NCI-H510A (cell line): ENCODE results near the gene CHID1.

Experiments used
- DNase-seq: peaks from one replicate; lab custom pipeline; 2025; lab: John Stamatoyannopoulos, UW

CHID1 gene

DNA sequence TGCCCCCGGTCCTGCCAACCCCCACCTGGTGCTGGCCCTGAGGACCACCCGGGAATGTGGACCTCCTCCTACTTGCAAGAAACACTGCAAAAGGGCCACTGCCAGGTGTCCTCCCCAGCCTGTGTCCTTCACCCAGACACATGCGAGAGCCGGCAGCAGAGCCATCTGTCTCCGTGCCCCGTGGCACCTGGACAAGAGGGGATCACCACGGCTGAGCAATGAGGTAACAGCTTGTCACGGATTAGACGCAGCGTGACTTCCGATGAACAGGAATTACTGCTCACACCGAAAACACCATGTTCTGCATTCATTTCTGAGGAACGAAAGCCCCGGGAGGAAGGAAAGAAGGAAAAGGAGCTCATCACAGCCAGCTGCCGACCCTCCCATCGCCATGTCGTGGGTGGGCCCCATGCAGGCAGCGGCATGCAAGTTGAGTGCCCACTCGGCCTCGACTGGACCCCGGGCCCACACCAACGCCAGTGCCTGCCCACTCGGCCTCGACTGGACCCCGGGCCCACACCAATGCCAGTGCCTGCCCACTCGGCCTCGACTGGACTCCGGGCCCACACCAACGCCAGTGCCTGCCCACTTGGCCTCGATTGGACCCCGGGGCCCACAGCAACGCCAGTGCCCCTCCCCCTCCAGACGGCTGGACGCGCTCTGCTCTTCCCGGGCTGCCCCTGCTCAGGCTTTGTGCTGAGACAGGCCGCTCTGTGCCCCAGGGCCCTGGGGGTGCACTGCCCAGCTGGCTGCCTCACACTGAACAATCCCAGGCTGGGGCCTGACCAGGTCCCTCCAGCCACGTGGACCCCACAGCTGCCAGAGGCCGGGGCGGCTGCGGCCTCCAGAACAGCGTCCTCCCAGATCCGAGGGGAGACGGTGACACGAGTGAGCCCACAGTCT is 22.0 kb downstream of the CHID1 start:
- DNase-seq: no peak

DNA sequence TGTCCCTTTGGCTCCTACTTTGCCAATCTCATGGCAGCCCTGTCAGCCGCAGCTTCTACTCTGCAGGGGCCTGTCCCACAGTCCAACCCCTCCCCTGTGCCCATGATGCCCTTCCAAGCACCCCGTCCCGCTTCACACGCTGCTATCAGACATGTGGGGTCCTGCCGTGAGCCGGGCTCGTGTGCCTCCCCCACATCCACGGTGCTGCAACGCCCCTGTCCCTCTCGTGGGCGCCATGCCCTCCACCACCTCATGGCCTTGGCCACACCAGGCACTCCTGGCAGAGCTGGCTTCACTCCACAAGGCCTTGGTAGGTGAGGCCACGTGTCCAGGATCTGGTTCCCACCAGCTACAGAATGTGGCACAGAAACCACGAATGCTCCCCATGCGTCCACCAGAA is 23.0 kb downstream of the CHID1 start:
- DNase-seq: no peak

DNA sequence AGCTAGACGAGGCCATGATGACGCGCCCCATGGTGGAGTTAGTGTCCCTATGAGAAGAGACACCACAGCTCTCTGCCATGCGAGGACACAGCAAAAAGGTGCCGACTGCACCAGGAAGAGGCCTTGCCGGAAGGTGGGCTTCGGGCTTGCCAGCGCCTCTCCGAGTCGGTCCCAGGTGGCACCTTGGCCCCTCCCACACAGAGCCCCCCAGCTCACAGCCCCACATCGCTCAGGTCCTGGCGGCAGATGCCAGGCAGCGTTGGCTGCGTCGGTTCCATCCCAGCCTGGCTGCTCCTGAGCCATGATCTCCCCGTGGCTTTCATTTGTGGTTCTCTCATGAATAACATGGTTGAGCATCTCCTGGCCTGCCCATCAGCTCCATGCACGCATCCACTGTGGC is 24.0 kb downstream of the CHID1 start:
- DNase-seq: no peak

DNA sequence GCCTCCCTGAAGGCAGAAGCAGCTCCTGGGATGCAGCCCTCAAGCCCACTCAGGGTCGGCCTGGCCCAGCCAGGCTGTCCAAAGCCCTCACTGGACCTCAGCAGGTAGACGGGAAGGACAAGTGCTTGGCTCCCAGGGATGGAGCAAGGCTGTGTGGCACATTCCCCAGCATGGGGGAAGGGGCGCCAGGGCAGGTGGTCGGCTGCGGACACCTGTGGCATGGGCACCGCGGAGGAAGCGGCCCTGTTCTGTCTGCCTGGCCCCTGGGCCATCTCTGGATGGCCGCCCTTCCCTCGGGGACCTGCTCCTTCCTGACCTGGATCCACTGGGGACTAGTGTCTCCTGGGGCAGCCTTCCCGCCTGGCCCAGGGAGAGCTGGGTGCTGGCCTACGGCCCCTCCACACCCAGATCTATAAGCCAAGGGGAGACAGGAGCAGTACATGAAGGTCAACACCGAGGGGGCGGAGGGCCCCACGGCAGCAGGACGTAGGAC is 26.0 kb downstream of the CHID1 start:
- DNase-seq: no peak

DNA sequence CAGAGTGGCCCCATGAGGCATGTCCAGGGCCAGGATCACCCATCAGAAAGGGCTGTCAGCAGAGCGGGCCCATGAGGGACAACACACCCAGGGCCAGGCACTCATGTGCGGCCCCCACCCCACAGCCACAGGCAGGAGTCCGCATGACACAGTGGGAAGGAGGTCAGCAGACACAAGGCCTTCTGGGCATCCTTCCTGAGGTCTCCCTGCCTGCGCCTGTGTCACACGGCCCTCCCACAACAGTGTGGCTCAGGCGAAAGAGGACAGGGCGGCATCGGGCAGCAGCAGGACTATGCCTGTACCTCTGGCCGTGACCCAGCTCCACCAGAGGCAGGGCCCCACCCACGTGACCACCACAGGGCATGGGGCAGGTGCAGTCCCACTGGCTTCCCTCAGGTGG is 27.1 kb downstream of the CHID1 start:
- no peak for DNase-seq

DNA sequence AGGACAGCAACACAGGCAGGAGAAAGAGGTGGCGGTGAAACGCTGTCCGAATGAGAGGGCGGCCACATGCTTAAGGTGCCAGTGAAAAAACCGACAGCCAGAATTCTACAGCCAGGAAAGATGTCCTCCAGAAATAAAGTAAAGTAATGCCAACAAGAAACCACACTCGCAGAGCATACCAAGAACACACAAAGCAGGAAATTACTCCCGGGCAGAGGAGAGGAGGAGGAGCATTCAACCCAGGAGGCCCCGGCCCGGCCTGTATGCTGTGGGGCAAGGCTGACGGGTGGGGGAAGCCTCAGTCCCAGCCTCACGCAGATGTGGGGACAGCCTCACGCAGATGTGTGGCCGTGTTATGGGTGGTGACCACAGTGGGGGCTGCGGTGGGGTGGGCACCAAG is 28.0 kb downstream of the CHID1 start:
- DNase-seq: no peak

DNA sequence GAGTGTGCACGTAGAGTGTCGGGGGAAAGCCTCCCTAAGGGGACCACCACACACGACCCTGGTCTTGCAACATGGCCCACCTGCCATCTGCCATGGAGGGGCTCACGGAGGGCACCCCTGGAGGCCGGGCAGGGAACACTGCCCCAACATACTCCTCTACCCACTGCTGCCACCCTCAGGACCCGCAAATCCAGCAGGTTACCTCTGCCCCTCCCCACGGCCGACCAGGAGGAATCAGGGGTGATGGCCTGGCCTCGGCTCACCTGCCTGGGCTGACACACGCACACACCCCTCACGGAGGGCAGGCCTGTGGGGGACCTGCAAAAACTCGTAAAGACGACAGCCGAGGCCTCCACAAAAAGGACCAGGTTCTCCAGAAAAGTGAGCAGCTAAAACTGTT is 30.2 kb downstream of the CHID1 start:
- no peak for DNase-seq

DNA sequence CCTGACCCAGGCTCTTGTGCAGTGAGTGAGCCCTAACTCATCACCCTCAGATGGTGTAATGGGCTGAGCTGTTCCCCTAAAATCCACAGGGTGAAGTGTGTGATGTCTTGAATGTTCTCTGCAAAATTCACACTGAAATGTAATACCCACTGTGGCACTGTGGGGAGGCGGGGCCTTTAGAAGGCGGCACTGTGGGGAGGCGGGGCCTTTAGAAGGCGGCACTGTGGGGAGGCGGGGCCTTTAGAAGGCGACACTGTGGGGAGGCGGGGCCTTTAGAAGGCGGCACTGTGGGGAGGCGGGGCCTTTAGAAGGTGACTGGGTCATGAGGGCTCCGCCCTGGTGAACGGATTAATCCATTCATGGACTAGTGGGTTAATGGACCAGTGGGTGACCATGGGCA is 33.0 kb downstream of the CHID1 start:
- DNase-seq: no peak

DNA sequence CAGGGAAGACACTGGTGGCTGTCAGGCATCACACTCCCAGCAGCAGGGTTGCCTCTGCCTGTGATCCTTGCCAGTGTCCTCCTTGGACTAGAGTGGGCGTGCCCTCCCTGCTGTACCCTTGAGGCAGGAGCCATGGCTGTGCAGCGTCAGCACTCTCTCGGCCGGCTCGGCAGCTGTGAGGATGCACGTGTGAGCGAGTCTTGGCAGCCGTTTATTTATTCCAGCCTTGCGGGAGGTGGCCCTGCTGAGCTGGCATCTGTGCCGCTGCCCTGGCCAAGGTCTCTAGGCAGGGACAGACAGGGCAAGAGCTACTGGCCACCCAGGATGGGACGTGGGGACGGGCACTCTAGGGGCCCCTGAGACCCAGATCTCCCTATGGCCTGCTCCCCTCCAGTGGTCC is 34.1 kb downstream of the CHID1 start:
- DNase-seq: no peak

DNA sequence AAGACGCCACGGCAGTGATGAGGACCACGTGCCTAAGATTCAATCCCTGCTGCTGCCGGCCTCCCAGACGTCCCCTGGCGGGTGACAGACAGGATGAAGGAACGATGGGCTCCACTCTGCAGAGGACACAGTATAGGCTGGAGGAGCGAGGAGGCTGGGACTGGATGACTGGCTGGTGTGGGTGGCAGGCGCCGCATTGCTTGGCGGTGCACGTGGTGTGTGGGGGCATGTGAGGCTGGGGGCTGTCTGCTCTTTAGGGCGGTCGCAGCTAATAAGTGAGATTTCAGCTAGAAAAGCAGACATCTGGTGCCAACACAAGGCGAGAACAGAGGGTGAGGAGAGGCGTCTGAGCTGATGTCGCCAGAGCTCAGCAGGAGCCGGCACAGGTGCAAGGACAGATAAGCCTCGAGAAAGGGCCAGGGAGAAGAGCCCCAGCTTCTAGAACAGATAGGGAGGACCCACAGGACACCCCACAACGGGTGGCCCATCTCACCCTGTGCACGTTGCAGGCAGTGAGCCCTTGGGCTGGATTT is 34.8 kb downstream of the CHID1 start:
- no peak for DNase-seq

DNA sequence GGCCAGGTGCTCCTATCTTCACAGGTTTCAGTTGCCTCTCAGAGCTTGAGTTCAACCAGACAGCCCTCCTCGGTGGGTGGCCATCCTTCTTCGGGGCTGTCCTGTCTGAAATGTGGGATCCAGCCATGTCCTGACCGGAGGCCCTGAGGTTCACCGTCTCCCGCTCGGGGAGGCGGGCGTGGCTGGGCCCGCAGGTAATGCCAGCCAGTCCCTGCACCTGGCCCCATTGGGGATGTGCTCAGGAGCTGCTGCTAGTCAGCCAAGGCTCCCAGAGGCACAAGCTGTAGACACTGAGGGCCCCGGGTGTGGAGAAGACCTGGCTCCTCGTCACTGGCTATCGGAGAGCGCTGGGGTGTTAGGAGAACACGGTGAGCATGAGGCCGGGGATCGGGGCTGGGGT is 35.4 kb downstream of the CHID1 start:
- no peak for DNase-seq

DNA sequence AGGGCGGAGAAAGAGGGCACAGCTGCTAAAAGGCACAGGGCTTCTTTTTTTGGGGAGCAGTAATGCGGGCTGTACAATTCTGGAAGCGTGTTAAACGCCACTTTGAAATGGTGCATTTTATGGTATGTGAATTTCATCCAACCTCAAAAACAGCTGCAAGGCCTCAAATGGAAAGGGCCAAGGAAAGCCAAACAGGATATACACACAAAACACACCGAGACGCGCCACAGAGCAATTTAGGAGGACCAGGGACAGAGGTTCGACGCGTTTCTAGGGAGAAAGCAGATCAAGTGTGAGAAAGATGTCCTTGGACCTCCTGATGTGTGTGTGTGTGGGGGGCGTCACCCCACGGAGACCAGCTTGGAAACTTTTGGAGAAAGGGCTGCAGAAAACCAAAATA is 36.9 kb downstream of the CHID1 start:
- DNase-seq: no peak

DNA sequence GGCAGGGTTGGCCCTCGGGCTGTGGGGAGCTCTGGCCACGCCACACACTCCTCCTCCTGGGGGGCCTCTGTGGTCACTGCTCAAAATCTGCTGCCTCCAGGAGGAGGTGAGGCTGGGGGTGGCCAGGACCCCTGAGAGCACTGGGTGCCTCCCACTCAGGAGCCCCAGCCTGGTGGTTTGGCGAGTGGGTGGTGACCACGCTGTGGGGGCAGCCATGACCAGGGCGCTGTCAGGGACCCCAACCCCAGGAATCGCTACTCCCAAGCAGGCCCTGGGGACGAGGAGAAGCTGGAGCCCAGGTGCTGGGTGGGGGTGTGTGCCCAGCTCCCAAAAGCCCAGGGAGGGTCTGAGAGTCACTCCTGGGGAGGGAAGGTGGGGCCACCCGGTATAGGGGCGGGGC is 37.8 kb downstream of the CHID1 start:
- DNase-seq: no peak

DNA sequence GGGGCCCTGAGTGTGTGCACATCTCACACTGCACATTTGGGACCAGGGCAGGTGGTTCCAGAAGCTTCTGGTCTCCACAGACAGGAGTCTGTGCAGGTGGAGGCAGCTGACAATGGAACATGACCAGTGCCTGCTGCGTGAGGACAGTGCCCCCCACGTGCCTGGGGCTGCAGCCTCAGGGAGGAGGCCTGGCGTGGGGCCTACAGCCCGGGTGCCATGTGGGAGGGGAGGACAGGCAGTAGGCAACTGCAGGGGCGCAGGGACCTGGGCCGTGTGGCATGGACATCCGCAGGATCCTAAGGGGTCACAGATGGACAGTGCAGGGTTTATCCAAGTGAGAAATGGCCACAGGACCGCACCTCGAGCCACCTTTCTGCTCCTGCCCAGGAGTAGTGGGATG is 39.1 kb downstream of the CHID1 start:
- DNase-seq: no peak

DNA sequence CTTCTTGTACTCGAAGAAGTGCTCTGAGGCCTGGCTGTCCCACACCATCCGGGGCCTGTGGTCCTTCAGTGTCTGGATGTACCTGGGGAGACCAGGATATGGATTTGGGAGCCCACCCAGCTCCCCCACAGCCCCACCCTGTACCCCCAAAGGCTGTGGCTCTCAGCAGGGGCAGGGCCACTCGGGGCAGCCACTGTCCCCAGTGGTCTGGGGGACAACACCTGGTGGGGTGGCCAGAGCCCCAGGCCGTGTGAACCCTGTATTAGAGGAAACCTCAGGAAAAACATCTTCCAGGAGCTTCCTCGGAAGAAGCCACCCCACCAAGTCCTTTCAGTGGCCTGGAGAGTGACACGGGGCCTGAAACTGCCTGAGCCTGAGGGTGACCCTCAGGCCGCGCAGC is 40.2 kb downstream of the CHID1 start:
- no peak for DNase-seq

DNA sequence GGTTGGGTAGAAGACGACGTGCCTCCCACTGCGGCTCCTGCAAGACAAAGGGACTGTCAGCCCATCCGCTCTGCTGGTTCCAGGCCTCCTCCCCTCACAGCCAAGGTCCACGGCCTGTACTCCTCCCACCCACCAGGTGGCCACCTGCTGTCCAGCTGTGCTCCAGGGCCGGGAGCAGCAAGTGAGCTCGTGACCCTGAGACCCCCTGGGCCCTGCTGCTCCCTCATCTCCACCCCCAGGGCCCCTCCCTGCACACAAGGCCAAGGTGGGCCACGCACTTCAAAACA is 40.5 kb downstream of the CHID1 start:
- DNase-seq: no peak

DNA sequence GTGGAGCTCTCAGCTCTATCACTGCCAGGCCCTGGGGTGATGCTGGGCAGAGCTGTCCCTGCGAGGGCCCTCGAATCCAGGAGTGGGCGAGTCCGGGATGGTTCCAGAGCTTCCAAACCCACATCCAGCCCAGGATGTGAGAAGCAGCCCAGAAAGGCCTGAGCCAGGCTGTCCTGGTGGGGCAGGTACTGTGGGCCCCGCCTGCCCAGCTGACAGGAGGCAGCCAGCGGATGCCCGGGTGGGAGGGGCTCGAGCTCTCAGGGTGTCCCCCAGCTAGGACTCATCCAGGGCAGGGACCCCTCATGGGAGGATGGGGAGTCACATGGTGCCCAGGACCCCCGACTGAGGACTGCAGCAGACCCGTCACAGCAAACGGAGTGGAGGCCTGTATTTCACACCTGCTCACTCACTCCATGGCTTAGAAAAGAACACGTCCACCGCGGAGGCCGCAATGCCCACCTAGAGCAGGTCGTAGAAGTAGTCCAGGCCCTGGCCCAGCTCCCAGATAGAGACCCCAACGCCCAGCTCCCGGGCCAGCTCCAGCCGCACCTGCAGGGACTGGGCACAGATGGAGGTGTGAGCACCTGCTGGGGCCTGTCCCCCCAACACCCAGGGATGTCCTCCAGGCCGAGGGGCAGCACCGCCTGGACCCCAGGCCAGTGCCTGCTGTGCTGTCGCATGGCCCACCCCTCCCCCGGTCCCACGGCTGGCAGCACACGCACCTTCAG is 41.0 kb downstream of the CHID1 start:
- DNase-seq: no peak

DNA sequence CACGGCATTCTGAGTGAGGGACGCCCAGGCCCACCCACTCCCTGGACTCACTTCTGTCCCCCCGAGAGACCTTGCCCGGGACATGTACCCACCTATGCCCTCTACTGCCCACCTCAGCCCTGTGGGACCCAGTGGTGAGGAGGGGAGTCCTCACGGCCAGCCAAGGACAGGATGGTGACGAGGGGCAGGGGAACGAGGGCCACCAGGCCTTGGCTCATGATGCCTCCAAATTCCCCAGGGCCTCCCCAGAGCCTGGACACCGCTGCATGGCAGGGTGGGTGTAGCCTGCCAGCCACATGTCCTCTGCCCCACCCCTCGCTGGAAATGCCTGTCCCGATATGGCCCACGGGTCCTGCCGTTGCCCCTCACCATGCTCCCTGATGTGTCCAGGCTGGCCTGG is 41.8 kb downstream of the CHID1 start:
- DNase-seq: no peak

DNA sequence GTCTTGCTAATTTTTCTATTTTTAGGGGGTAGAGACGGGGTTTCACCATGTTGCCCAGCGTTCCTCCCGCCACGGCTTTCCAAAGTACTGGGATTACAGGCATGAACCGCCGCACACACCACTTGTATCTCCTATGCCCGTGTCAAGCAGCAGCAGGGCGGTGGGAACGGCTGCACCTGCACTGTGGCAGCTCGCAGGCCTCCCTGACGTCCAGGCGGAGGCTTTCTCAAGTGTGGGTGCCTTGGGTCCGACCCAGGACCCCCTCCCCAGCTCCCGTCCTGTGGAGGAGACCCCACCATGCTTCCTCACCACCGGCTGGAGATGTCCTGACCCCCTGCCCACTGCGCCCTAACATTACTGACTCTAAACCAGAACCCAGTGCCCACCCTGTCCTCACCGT is 42.2 kb downstream of the CHID1 start:
- no peak for DNase-seq

DNA sequence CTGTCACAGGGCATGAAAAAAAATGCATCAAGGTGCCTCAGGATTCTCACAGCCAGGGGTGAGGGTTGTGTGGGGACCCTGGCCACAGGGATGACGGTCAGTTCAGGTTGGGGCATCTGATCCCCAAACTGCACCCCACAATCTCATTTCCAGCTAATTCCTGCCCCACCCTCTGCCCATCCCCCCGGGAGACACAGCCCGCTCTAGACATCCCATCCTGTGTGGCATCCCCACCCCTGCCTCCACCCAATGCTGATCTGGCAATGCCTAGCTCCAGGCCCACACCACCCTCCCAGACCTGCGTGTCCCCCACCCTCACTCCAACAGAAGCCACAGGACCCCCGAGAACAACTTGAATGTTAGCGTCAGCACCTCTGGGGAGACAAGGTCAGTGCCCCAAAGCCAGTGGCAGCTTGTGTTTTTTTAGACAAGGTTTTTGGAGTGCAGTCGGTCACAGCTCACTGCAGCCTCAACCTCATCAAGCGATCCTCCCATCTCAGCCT is 42.7 kb downstream of the CHID1 start:
- DNase-seq: no peak

DNA sequence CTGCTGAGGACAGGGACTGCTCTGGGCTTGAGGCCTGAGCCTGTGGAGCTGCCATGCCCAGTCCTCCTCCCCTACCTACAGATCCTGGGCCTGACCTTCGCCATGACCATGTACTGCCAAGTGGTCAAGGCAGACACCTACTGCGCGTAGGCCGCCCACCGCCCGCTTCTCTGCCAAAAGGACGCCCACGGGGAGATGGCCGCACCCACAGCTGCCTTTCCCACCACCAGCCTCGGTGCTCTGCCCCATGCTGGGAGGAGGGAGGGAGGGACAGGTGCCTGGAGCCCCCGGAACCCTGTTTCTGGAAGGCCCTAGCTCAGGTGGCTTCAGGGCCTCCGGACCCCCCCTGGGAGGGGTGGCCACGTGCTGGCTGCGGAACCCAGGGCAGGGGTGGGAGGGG is 44.1 kb downstream of the CHID1 start:
- no peak for DNase-seq

DNA sequence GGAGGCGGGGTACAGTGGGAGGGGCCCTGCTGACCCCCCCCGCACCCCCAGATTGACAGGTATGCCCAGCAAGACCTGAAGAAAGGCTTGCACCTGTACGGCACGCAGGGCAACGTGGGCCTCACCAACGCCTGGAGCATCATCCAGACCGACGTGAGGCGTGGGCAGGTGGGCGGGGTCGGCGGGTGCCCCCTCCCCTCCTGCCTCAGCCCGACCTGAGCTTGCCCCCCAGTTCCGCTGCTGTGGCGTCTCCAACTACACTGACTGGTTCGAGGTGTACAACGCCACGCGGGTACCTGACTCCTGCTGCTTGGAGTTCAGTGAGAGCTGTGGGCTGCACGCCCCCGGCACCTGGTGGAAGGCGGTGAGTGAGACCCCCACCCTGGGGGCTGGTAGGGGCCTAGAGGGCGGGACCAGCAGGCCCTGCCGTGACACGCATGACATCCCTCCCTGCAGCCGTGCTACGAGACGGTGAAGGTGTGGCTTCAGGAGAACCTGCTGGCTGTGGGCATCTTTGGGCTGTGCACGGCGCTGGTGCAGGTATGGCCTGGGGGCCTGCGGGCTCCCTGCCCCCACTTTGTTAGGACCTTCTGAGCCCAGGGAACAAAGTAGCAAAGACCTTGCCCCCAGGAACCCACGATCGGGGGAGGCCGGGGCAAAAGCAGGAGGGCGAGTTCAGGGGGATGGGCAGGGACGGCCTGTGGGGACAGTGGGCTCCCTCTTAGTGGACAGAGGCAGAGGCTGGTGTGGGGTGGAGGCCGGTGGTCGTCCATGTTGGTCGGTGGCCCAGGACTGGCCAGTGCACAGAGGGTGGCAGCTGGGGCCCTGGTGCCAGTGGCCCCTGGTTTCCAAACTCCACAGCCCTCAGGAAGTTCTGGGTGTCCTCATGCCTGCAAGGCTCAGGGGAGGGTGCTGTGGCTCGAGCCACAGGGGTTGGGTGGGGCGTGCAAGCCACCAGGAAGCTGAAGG is 44.9 kb downstream of the CHID1 start:
- no peak for DNase-seq
